NT2/D1 (cell line): ENCODE measurements around the gene SMG6.

Experiments used
- DNase-seq: peaks from one replicate; pipeline ENCODE4 v3.0.0-alpha.2; 2011; ENCODE audit warnings: low read depth, low spot score
- H3K27me3 ChIP-seq: 2 replicates; pipeline ENCODE4 v1.6.0; 2011; ENCODE audit warnings: mild to moderate bottlenecking; ENCODE audit not compliant: insufficient read length, insufficient read depth
- H3K36me3 ChIP-seq: 2 replicates; pipeline ENCODE4 v1.6.1; 2011; ENCODE audit warnings: mild to moderate bottlenecking, low read length, mixed read lengths; ENCODE audit not compliant: insufficient read depth, insufficient read length
- H3K4me1 ChIP-seq: 2 replicates; pipeline ENCODE4 v1.5.1; 2011; ENCODE audit not compliant: insufficient read depth, insufficient read length
- H3K4me3 ChIP-seq: 2 replicates; pipeline ENCODE4 v1.5.1; 2011; ENCODE audit warnings: low read depth; ENCODE audit not compliant: insufficient read length
- H3K9ac ChIP-seq: 2 replicates; pipeline ENCODE4 v1.6.0; 2011; ENCODE audit warnings: low read depth; ENCODE audit not compliant: insufficient read length
- H3K9me3 ChIP-seq: 2 replicates; pipeline ENCODE4 v1.5.1; 2011; ENCODE audit warnings: mild to moderate bottlenecking, low read length; ENCODE audit not compliant: insufficient read depth
- SUZ12 ChIP-seq: IDR thresholded peaks from 2 replicates; pipeline ENCODE4 v1.6.1; 2011; ENCODE audit not compliant: insufficient read length, insufficient read depth; ENCODE audit errors: extremely low read depth
- YY1 ChIP-seq: IDR thresholded peaks from 2 replicates; pipeline ENCODE4 v1.6.1; 2011; ENCODE audit not compliant: insufficient read length, insufficient read depth
- ZNF274 ChIP-seq: IDR thresholded peaks from 2 replicates; pipeline ENCODE4 v1.6.1; 2011; ENCODE audit warnings: mild to moderate bottlenecking, low read depth, low read length

Gene SMG6

GRCh38 chr17:2136241-2136640 lies 167.3 kb downstream of the SMG6 start:
- DNase-seq, result no peak
- TF ChIP-seq ZNF274 (no peak), SUZ12 (no peak), YY1 (no peak)
- H3K9ac ChIP-seq, result no peak overlapping the region
- no peaks in the 10 kb centered on the region for H3K36me3 ChIP-seq
- H3K9me3 ChIP-seq, result no peaks in the 10 kb centered on the region
- no peak overlapping the region for H3K4me3 ChIP-seq
- no peaks in the 10 kb centered on the region for H3K4me1 ChIP-seq
- no peaks in the 10 kb centered on the region for H3K27me3 ChIP-seq

DNA sequence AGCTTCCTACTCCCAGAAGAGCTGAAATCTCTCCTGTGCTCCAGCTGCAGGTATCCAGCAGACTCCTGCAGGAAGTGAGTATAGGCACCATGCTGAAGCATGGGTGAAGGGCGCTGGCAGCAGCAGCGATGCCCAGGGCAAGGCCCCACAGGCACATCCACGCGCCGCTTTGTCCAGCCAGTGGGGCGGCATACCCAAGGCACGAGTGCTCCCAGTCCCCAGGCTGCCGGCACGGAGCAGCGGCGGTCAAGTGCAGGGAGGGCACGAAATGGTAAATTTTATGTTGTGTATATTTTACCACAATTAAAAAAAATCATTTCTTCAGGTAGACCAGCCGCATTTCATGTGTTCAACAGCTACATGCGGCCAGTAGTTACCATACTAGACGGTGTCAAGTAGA lies 175.6 kb downstream of the SMG6 start:
- peaks cover 10% of the 10 kb centered on the region for H3K4me1 ChIP-seq
- TF ChIP-seq YY1 (no peak), ZNF274 (no peak), SUZ12 (no peak)
- H3K9me3 ChIP-seq, result no peaks in the 10 kb centered on the region
- H3K36me3 ChIP-seq, result no peaks in the 10 kb centered on the region
- DNase-seq, result no peak
- H3K9ac ChIP-seq, result no peak overlapping the region
- no peak overlapping the region for H3K4me3 ChIP-seq
- H3K27me3 ChIP-seq, result no peaks in the 10 kb centered on the region

GRCh38 chr17:2125013-2125535 lies 178.5 kb downstream of the SMG6 start:
- Histone ChIP-seq H3K36me3 (no peaks in the 10 kb centered on the region), H3K4me3 (no peak overlapping the region), H3K9me3 (no peaks in the 10 kb centered on the region), H3K27me3 (no peaks in the 10 kb centered on the region), H3K4me1 (peaks cover 18% of the 10 kb centered on the region), H3K9ac (no peak overlapping the region)
- TF ChIP-seq ZNF274 (no peak), SUZ12 (no peak), YY1 (no peak)
- DNase-seq, result no peak

DNA sequence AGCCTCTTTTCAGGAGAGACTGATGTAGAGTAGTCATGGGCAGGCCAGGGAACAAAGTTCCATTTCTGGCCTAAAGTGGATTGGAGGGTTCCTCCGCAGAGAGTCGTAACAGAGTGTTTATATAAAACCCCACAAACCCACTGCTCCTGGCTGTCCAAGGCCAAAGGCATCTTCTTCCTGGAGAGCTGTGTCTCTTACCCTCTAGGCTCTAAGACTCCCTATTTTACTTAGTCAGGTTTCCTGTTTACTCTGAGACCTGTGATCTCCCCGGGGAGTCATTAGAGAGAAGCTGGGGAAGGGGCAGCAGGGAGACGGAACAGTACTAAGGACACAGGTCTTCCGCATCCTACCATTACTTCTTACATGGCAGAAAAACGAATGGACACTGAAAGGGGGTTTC lies 179.2 kb downstream of the SMG6 start:
- TF ChIP-seq SUZ12 (no peak), YY1 (no peak)
- Histone ChIP-seq H3K4me3 (no peak overlapping the region), H3K36me3 (no peaks in the 10 kb centered on the region), H3K4me1 (peaks cover 18% of the 10 kb centered on the region), H3K9ac (no peak overlapping the region), H3K9me3 (no peaks in the 10 kb centered on the region), H3K27me3 (no peaks in the 10 kb centered on the region)
- no peak for DNase-seq

DNA sequence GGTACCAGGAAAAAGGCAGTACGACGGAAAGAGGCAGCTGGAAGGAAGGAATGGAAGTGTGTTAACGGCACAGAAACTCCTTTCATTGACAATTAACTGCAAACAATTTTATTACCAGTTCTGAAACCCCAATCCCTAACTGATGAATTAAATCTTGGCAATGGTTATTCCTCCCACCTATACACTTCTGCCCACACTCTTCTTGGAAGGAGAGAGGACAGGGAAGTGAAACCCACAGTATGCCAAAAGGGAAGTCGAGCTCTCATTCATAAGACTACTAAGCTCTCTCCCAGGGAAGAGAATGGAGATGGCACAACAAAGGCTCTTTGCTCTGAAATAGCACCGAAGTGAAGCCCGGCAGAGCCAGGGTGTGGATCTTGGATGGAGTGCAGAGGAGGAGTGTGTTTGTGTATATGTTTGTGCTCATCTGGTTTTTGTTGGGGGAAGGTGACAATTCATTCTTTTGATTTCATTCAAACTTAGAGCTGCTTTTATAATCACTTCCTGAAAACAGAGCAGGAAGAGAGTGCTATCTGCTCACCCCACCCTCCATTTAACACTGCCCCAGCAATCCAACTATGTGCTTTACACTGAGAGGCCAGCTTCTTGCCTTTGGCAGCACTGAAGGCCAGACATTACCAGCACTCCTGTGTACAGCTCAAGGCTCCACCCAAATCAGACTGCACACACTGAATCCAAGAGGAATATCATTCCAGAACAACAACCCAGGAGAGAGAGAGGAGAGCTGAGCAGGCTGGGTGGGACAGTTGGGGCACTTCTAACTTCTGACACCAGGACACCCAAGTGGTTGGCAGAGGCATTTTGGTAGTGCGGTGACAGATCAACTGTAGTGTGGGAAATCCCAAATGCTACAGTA lies 180.0 kb downstream of the SMG6 start:
- TF ChIP-seq YY1 (no peak), SUZ12 (no peak), ZNF274 (no peak)
- no peak for DNase-seq
- H3K9ac ChIP-seq, result no peak overlapping the region
- H3K4me1 ChIP-seq, result peaks cover 18% of the 10 kb centered on the region
- no peaks in the 10 kb centered on the region for H3K36me3 ChIP-seq
- no peak overlapping the region for H3K4me3 ChIP-seq
- H3K9me3 ChIP-seq, result no peaks in the 10 kb centered on the region
- no peaks in the 10 kb centered on the region for H3K27me3 ChIP-seq

- Histone ChIP-seq H3K27me3 (no peaks in the 10 kb centered on the region), H3K4me1 (peaks cover 18% of the 10 kb centered on the region), H3K9me3 (no peaks in the 10 kb centered on the region), H3K4me3 (no peak overlapping the region), H3K9ac (peak overlapping the region; percentile 38), H3K36me3 (no peaks in the 10 kb centered on the region)
- no peak for DNase-seq
- no peak for TF ChIP-seq ZNF274
- TF ChIP-seq YY1, result no peak
- TF ChIP-seq SUZ12, result no peak
Measured at GRCh38 chr17:2122641-2123302, 180.8 kb downstream of the SMG6 start.
